ENCODE measurements around the gene BRWD1.

The BRWD1 gene

GRCh38 chr21:39317134-39318090 lies 4.0 kb upstream of the BRWD1 start:
- Histone ChIP-seq H2AFZ (ENCODE audit: low read length) (no peak overlapping the region), H3K27me3 (ENCODE audit: insufficient read depth, low read length) (no peaks in the 10 kb centered on the region), H3K9me3 (ENCODE audit: low read length) (no peaks in the 10 kb centered on the region), H3K9ac (ENCODE audit: low read length) (peak overlapping the region; percentile 36), H3K36me3 (ENCODE audit: insufficient read depth, low read length) (no peaks in the 10 kb centered on the region), H3K9me2 (ENCODE audit: low read depth, low read length) (no peaks in the 10 kb centered on the region), H3K79me2 (ENCODE audit: insufficient read depth, low read length) (no peaks in the 10 kb centered on the region), H4K20me1 (ENCODE audit: insufficient read depth, low read length) (no peaks in the 10 kb centered on the region), H3K4me2 (ENCODE audit: low read length) (peak overlapping the region; percentile 41), H3K4me1 (ENCODE audit: insufficient read depth, low read length, severe bottlenecking) (peaks cover 71% of the 10 kb centered on the region), H3F3A (ENCODE audit: insufficient read depth, low read length) (peaks cover 21% of the 10 kb centered on the region), H3K4me3 (ENCODE audit: low read depth, low read length, poor library complexity, severe bottlenecking) (no peak overlapping the region), H3K27ac (ENCODE audit: low read depth, low read length, poor library complexity, severe bottlenecking) (peak overlapping the region; percentile 95)
- TF ChIP-seq CTCF (IDR thresholded peaks at IDR 0.05; ENCODE audit: low read length) (no peak), EZH2 (IDR thresholded peaks at IDR 0.05; ENCODE audit: borderline replicate concordance, low read length) (no peak)

GRCh38 chr21:39316729-39317128 lies 3.3 kb upstream of the BRWD1 start:
- peak overlapping the region; percentile 95 for H3K27ac ChIP-seq (ENCODE audit: low read depth, low read length, poor library complexity, severe bottlenecking)
- peak overlapping the region; percentile 36 for H3K9ac ChIP-seq (ENCODE audit: low read length)
- H4K20me1 ChIP-seq (ENCODE audit: insufficient read depth, low read length), result no peaks in the 10 kb centered on the region
- peaks cover 5% of the 10 kb centered on the region for H3K79me2 ChIP-seq (ENCODE audit: insufficient read depth, low read length)
- H2AFZ ChIP-seq (ENCODE audit: low read length), result no peak overlapping the region
- TF ChIP-seq EZH2 (IDR thresholded peaks at IDR 0.05; ENCODE audit: borderline replicate concordance, low read length) (no peak), CTCF (IDR thresholded peaks at IDR 0.05; ENCODE audit: low read length) (no peak)
- H3K4me1 ChIP-seq (ENCODE audit: insufficient read depth, low read length, severe bottlenecking), result peaks cover 69% of the 10 kb centered on the region
- H3K4me3 ChIP-seq (ENCODE audit: low read depth, low read length, poor library complexity, severe bottlenecking), result no peak overlapping the region
- H3K36me3 ChIP-seq (ENCODE audit: insufficient read depth, low read length), result peaks cover 4% of the 10 kb centered on the region
- no peaks in the 10 kb centered on the region for H3K27me3 ChIP-seq (ENCODE audit: insufficient read depth, low read length)
- H3K4me2 ChIP-seq (ENCODE audit: low read length), result peak overlapping the region; percentile 41
- H3K9me2 ChIP-seq (ENCODE audit: low read depth, low read length), result no peaks in the 10 kb centered on the region
- no peaks in the 10 kb centered on the region for H3K9me3 ChIP-seq (ENCODE audit: low read length)
- H3F3A ChIP-seq (ENCODE audit: insufficient read depth, low read length), result peaks cover 21% of the 10 kb centered on the region

- H3K36me3 ChIP-seq (ENCODE audit: insufficient read depth, low read length), result peaks cover 13% of the 10 kb centered on the region
- no peaks in the 10 kb centered on the region for H4K20me1 ChIP-seq (ENCODE audit: insufficient read depth, low read length)
- peaks cover 74% of the 10 kb centered on the region for H3K4me1 ChIP-seq (ENCODE audit: insufficient read depth, low read length, severe bottlenecking)
- TF ChIP-seq EZH2 (IDR thresholded peaks at IDR 0.05; ENCODE audit: borderline replicate concordance, low read length), result no peak
- H2AFZ ChIP-seq (ENCODE audit: low read length), result no peak overlapping the region
- H3K9ac ChIP-seq (ENCODE audit: low read length), result peak overlapping the region; percentile 24; the same call in 1 of the 2 replicates
- H3K27me3 ChIP-seq (ENCODE audit: insufficient read depth, low read length), result no peaks in the 10 kb centered on the region
- H3K9me2 ChIP-seq (ENCODE audit: low read depth, low read length), result no peaks in the 10 kb centered on the region
- H3K79me2 ChIP-seq (ENCODE audit: insufficient read depth, low read length), result peaks cover 14% of the 10 kb centered on the region
- peak overlapping the region; percentile 41; the same call in 1 of the 2 replicates for H3K4me2 ChIP-seq (ENCODE audit: low read length)
- H3K9me3 ChIP-seq (ENCODE audit: low read length), result no peaks in the 10 kb centered on the region
- no peak overlapping the region for H3K4me3 ChIP-seq (ENCODE audit: low read depth, low read length, poor library complexity, severe bottlenecking)
- H3K27ac ChIP-seq (ENCODE audit: low read depth, low read length, poor library complexity, severe bottlenecking), result peak overlapping the region; percentile 95
- H3F3A ChIP-seq (ENCODE audit: insufficient read depth, low read length), result peaks cover 21% of the 10 kb centered on the region
These were observed 2.4 kb upstream of the BRWD1 start for GRCh38 chr21:39315603-39316445.

Data from OCI-LY1 (cell line).